IMR-90 (cell line): ENCODE measurements around the gene KCTD8.

Source experiments
- MXI1 ChIP-seq: IDR thresholded peaks from 2 replicates; pipeline ENCODE4 v1.6.1; 2012; ENCODE audit warnings: low read depth, mild to moderate bottlenecking, low read length, moderate library complexity, borderline replicate concordance
- NFE2L2 ChIP-seq: fragments of 150-350 bp; IDR thresholded peaks from 2 replicates; pipeline ENCODE4 v1.6.1; 2016; ENCODE audit warnings: low read depth, mild to moderate bottlenecking, low read length
- POLR2A ChIP-seq: IDR thresholded peaks from 2 replicates; pipeline ENCODE4 v1.6.1; 2012; ENCODE audit warnings: mild to moderate bottlenecking, low read depth, low read length
- RFX5 ChIP-seq: IDR thresholded peaks from 2 replicates; pipeline ENCODE4 v1.8.0; 2012; ENCODE audit warnings: low read depth, mild to moderate bottlenecking, low read length, moderate library complexity
- TF ChIP-seq, protein P1 (sequence below): conservative IDR thresholded peaks from 2 replicates; pipeline ENCODE4 v1.5.1; 2012; ENCODE audit warnings: mild to moderate bottlenecking, low read depth, low read length, improper control_type of control experiment
- TF ChIP-seq, protein P2 (sequence below): fragments of 150-350 bp; IDR thresholded peaks from 2 replicates; pipeline ENCODE4 v1.6.1; 2017; ENCODE audit warnings: mild to moderate bottlenecking, antibody characterized with exemption, low read length, low read depth

DNA sequence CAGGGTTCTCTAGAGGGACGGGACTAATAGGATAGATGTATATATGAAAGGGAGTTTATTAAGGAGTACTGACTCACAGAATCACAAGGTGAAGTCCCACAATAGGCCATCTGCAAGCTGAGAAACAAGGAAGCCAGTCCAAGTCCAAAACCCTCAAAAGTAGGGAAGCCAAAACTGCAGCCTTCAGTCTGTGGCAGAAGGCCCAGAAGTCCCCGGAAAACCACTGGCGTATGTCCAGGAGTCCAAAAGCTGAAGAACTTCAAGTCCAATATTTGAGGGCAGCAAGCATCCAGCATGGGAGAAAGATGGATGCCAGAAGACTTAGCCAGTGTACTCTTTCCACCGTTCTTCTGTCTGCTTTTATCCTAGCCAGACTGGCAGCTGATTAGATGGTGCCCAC, 227.2 kb downstream of the KCTD8 start:
- TF ChIP-seq, protein P1, sequence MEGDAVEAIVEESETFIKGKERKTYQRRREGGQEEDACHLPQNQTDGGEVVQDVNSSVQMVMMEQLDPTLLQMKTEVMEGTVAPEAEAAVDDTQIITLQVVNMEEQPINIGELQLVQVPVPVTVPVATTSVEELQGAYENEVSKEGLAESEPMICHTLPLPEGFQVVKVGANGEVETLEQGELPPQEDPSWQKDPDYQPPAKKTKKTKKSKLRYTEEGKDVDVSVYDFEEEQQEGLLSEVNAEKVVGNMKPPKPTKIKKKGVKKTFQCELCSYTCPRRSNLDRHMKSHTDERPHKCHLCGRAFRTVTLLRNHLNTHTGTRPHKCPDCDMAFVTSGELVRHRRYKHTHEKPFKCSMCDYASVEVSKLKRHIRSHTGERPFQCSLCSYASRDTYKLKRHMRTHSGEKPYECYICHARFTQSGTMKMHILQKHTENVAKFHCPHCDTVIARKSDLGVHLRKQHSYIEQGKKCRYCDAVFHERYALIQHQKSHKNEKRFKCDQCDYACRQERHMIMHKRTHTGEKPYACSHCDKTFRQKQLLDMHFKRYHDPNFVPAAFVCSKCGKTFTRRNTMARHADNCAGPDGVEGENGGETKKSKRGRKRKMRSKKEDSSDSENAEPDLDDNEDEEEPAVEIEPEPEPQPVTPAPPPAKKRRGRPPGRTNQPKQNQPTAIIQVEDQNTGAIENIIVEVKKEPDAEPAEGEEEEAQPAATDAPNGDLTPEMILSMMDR: no peak
- TF ChIP-seq RFX5 (no peak), POLR2A (no peak), MXI1 (no peak), NFE2L2 (no peak)
- TF ChIP-seq, protein P2, sequence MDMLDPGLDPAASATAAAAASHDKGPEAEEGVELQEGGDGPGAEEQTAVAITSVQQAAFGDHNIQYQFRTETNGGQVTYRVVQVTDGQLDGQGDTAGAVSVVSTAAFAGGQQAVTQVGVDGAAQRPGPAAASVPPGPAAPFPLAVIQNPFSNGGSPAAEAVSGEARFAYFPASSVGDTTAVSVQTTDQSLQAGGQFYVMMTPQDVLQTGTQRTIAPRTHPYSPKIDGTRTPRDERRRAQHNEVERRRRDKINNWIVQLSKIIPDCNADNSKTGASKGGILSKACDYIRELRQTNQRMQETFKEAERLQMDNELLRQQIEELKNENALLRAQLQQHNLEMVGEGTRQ: no peak
